CD14-positive monocyte (primary cell): ENCODE results near the gene PDCD11. TPM values are rescaled to one million over a fixed set of nuclear protein-coding genes. Genes with fewer than 3 reads are reported as not detected.

Experiments
- DNase-seq, 3 donors: peaks; one replicate each; pipeline ENCODE4 v3.0.0-alpha.2; 2011 to 2022
- H2AFZ ChIP-seq: 2 replicates; pipeline ENCODE4 v1.6.0; 2012; ENCODE audit warnings: mild to moderate bottlenecking, low read depth, low read length, inconsistent platforms; ENCODE audit not compliant: insufficient read depth, poor library complexity, severe bottlenecking
- H3K27ac ChIP-seq, 2 donors: 1 replicate in 1 of 2; 2 replicates in 1 of 2; pipeline ENCODE4 v1.5.1; 2012 to 2013; ENCODE audit warnings: low read length in 2 of 2, control low read depth in 1 of 2, inconsistent platforms in 1 of 2, low read depth in 1 of 2, mild to moderate bottlenecking in 1 of 2
- H3K27me3 ChIP-seq, 2 donors: one replicate each; pipeline versions ENCODE4 v1.6.0 to v1.6.1; 2011 to 2013; ENCODE audit warnings: low read length in 2 of 2; ENCODE audit not compliant: control insufficient read depth in 2 of 2, insufficient read depth in 2 of 2
- H3K36me3 ChIP-seq, 2 donors: replicated peaks in 1 of 2; 1 replicate in 1 of 2; 2 replicates in 1 of 2; pipeline versions ENCODE4 v1.5.1 to v1.6.1; 2012 to 2013; ENCODE audit warnings: low read length in 2 of 2, control low read depth in 1 of 2, inconsistent platforms in 1 of 2, mild to moderate bottlenecking in 1 of 2; ENCODE audit not compliant: insufficient read depth in 2 of 2, control insufficient read depth in 1 of 2
- H3K4me1 ChIP-seq, 2 donors: 1 replicate in 1 of 2; 2 replicates in 1 of 2; pipeline versions ENCODE4 v1.5.1 to v1.6.1; 2012 to 2013; ENCODE audit warnings: low read length in 2 of 2, control low read depth in 1 of 2, inconsistent platforms in 1 of 2, mild to moderate bottlenecking in 1 of 2, moderate library complexity in 1 of 2; ENCODE audit not compliant: insufficient read depth in 2 of 2, control insufficient read depth in 1 of 2
- H3K4me2 ChIP-seq: replicated peaks from 2 replicates; pipeline ENCODE3; 2012; ENCODE audit warnings: low read length, moderate library complexity, mild to moderate bottlenecking; ENCODE audit not compliant: poor library complexity, severe bottlenecking; ENCODE audit errors: extremely low read depth
- H3K4me3 ChIP-seq, 3 experiments: fragments of 200-600 bp in 1 of 3; sonication (generic) in 1 of 3; replicated peaks in 1 of 3; 1 replicate in 2 of 3; 2 replicates in 1 of 3; pipeline ENCODE4 v1.5.1; 2011 to 2013; ENCODE audit warnings: low read length in 3 of 3, mild to moderate bottlenecking in 3 of 3, control low read depth in 2 of 3, low read depth in 2 of 3, inconsistent platforms in 1 of 3, moderate library complexity in 1 of 3
- H3K79me2 ChIP-seq: 2 replicates; pipeline ENCODE4 v1.6.0; 2012; ENCODE audit warnings: mild to moderate bottlenecking, control low read depth, inconsistent platforms, low read length, moderate library complexity; ENCODE audit not compliant: insufficient read depth
- H3K9ac ChIP-seq: 2 replicates; pipeline ENCODE4 v1.6.0; 2017; ENCODE audit warnings: low read length, mild to moderate bottlenecking; ENCODE audit not compliant: insufficient read depth, poor library complexity, severe bottlenecking
- H3K9me3 ChIP-seq, 2 donors: replicated peaks in 1 of 2; 1 replicate in 1 of 2; 2 replicates in 1 of 2; pipeline versions ENCODE4 v1.5.1 to v1.6.1; 2012 to 2013; ENCODE audit warnings: low read length in 2 of 2, control low read depth in 1 of 2; ENCODE audit not compliant: control insufficient read depth in 1 of 2, insufficient read depth in 1 of 2
- H4K20me1 ChIP-seq: 2 replicates; pipeline ENCODE4 v1.6.0; 2012; ENCODE audit warnings: mild to moderate bottlenecking, low read length, control low read depth, moderate library complexity; ENCODE audit not compliant: insufficient read depth
- H3K27ac Mint-ChIP-seq, 7 donors: one replicate each; pipeline ENCODE4 v1.8.0; 2020; ENCODE audit warnings: mild to moderate bottlenecking in 7 of 7, mixed read lengths in 7 of 7, moderate library complexity in 6 of 7, inconsistent platforms in 2 of 7
- H3K27me3 Mint-ChIP-seq, 3 donors: one replicate each; pipeline ENCODE4 v1.8.0; 2021 to 2022; ENCODE audit warnings: low read depth in 3 of 3, mild to moderate bottlenecking in 3 of 3, mixed read lengths in 3 of 3, moderate library complexity in 3 of 3, inconsistent platforms in 1 of 3
- H3K36me3 Mint-ChIP-seq, 2 donors: one replicate each; pipeline ENCODE4 v1.8.0; 2020; ENCODE audit warnings: mixed read lengths in 2 of 2, inconsistent platforms in 1 of 2, mild to moderate bottlenecking in 1 of 2
- H3K4me1 Mint-ChIP-seq: one replicate; pipeline ENCODE4 v1.8.0; 2020; ENCODE audit warnings: mild to moderate bottlenecking, mixed read lengths
- H3K4me3 Mint-ChIP-seq, 2 donors: one replicate each; pipeline ENCODE4 v1.8.0; 2020; ENCODE audit warnings: mild to moderate bottlenecking in 2 of 2, mixed read lengths in 2 of 2, moderate library complexity in 1 of 2
- H3K9me3 Mint-ChIP-seq, 7 donors: one replicate each; pipeline ENCODE4 v1.8.0; 2020 to 2022; ENCODE audit warnings: mixed read lengths in 7 of 7, mild to moderate bottlenecking in 6 of 7, moderate library complexity in 6 of 7, inconsistent platforms in 2 of 7
- WGBS: methylation state at CpG from one replicate; pipeline ENCODE4 v1.1.5; 2013; ENCODE audit warnings: missing lambda C conversion rate; ENCODE audit not compliant: insufficient coverage; 5-methylcytosine and 5-hydroxymethylcytosine counted together
- intact Hi-C, 2 donors: fragments of 100-400 bp; cut with micrococcal nuclease; formaldehyde crosslinking; loops; one replicate each; pipeline versions ENCODE4 v1.15.0 to v1.15.1; 2023
- polyA plus RNA-seq, 3 donors: library from polyadenylated mRNA; depleted of rRNA in 1 of 3; unstranded in 2 of 3; stranded (reverse) in 1 of 3; fragments of 300-500 nt in 2 of 3; fragments of >200 nt in 1 of 3; fragmentation: Illumina TruSeq in 2 of 3; gene quantifications; 1 replicate in 2 of 3; 2 replicates in 1 of 3; pipeline ENCODE4 v1.2.3, GENCODE V29; 2012 to 2021
- TF ChIP-seq, protein P1 (sequence below): fragments of 200-600 bp; IDR thresholded peaks from one replicate; pipeline ENCODE4 v1.8.0; 2022; ENCODE audit warnings: antibody characterized with exemption, mild to moderate bottlenecking

The PDCD11 gene
- polyA plus RNA-seq, 3 donors = 2.9 to 9.7 (median 3.3) TPM

DNA sequence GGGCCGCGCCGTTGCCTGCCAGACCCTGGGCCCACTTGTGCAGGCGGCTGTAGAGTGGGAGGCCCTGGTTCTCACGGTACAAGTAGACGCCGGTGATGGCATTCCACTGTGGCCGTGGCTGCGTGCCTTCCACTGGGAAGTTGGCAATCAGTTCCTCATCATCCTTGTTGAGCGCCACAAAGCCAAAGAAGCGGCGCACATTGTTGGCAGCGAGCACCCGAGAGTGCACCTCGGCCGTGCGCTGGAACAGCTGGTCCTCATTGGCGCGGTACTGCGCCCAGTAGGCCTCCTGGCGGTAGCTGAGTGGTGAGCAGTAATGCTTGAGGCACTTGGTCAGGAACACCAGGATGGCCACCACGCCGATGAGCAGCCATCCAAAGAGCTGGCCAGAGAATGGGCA lies 50.8 kb downstream of the PDCD11 start:
- Mint-ChIP-seq H3K4me1 (peaks cover 54% of the 10 kb centered on the region), H3K4me3 (no peak overlapping the region), H3K36me3 (peaks cover 78 to 86% of the 10 kb centered on the region in 2 donors), H3K27ac (peak overlapping the region in 1 of 7 donors; percentile 51), H3K9me3 (no peaks in the 10 kb centered on the region), H3K27me3 (peaks cover 1 to 5% (median 3%) of the 10 kb centered on the region in 3 donors)
- H3K36me3 ChIP-seq = peaks cover 78 to 87% of the 10 kb centered on the region in 2 donors
- no peak overlapping the region for H3K4me2 ChIP-seq
- H3K79me2 ChIP-seq = peaks cover 60% of the 10 kb centered on the region
- H3K4me3 ChIP-seq = no peak overlapping the region
- H3K9ac ChIP-seq = no peak overlapping the region
- H3K9me3 ChIP-seq = no peaks in the 10 kb centered on the region
- peaks cover 27 to 47% of the 10 kb centered on the region in 2 donors for H3K4me1 ChIP-seq
- peak overlapping the region in 1 of 2 donors; percentile 0 for H3K27ac ChIP-seq
- H4K20me1 ChIP-seq = peaks cover 87% of the 10 kb centered on the region
- TF ChIP-seq, protein P1, sequence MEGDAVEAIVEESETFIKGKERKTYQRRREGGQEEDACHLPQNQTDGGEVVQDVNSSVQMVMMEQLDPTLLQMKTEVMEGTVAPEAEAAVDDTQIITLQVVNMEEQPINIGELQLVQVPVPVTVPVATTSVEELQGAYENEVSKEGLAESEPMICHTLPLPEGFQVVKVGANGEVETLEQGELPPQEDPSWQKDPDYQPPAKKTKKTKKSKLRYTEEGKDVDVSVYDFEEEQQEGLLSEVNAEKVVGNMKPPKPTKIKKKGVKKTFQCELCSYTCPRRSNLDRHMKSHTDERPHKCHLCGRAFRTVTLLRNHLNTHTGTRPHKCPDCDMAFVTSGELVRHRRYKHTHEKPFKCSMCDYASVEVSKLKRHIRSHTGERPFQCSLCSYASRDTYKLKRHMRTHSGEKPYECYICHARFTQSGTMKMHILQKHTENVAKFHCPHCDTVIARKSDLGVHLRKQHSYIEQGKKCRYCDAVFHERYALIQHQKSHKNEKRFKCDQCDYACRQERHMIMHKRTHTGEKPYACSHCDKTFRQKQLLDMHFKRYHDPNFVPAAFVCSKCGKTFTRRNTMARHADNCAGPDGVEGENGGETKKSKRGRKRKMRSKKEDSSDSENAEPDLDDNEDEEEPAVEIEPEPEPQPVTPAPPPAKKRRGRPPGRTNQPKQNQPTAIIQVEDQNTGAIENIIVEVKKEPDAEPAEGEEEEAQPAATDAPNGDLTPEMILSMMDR = no peak
- H2AFZ ChIP-seq = no peak overlapping the region
- WGBS = 98% methylated on average over 20 of the region's 23 CpGs
- no peak for DNase-seq
- H3K27me3 ChIP-seq = no peaks in the 10 kb centered on the region
- intact Hi-C loops = no loop called here

- peak overlapping the region; percentile 31 for H3K9ac ChIP-seq
- peaks cover 71% of the 10 kb centered on the region for H4K20me1 ChIP-seq
- no peak overlapping the region for H2AFZ ChIP-seq
- Mint-ChIP-seq H3K9me3 (no peaks in the 10 kb centered on the region), H3K27me3 (peaks cover 1 to 7% (median 4%) of the 10 kb centered on the region in 3 donors), H3K4me3 (peak overlapping the region; percentile 56 to 98), H3K36me3 (peaks cover 64 to 72% of the 10 kb centered on the region in 2 donors), H3K4me1 (peaks cover 68% of the 10 kb centered on the region), H3K27ac (peak overlapping the region in 3 of 7 donors; percentile 60 to 80 (median 72))
- H3K36me3 ChIP-seq = peaks cover 63 to 71% of the 10 kb centered on the region in 2 donors
- peak overlapping the region; percentile 93 for H3K4me2 ChIP-seq
- intact Hi-C loops = no loop called here
- no CpG with 5 or more reads among the region's 1 CpG for WGBS
- peak overlapping the region in 2 of 3 experiments; percentile 2 to 94 for H3K4me3 ChIP-seq
- H3K27ac ChIP-seq = peak overlapping the region; percentile 20 to 77
- no peaks in the 10 kb centered on the region for H3K9me3 ChIP-seq
- TF ChIP-seq, protein P1 = no peak
- DNase-seq = peak in 1 of 3 donors; percentile 43
- H3K4me1 ChIP-seq = peaks cover 38 to 60% of the 10 kb centered on the region in 2 donors
- no peaks in the 10 kb centered on the region for H3K27me3 ChIP-seq
- H3K79me2 ChIP-seq = peaks cover 60% of the 10 kb centered on the region
Observed at GRCh38 chr10:103448746-103449145, 52.3 kb downstream of the PDCD11 start.
